Gastroesophageal sphincter (tissue), 4 donors: ENCODE measurements around the gene PCMT1. TPM values are rescaled to one million over a fixed set of nuclear protein-coding genes. Genes with fewer than 3 reads are reported as not detected.
"Not testable (repeated sequence)": the region's sequence is repeated elsewhere in the genome, so short reads cannot be mapped to it uniquely, and the experiment has no call there.

Experiments
- ATAC-seq: fragments of 150-250 bp; one replicate; pipeline ENCODE4 v1.9.1; 2016; ENCODE audit warnings: mild to moderate bottlenecking, moderate library complexity
- H3K27ac ChIP-seq, 4 donors: fragments of 200-600 bp; sonication (generic) in 3 of 4; 1 replicate in 3 of 4; 2 replicates in 1 of 4; pipeline ENCODE4 v1.5.1; 2016 to 2019
- H3K27me3 ChIP-seq: fragments of 200-600 bp; sonication (generic); one replicate; pipeline ENCODE4 v1.5.1; 2019
- H3K36me3 ChIP-seq, 2 donors: fragments of 200-600 bp; sonication (generic); one replicate each; pipeline ENCODE4 v1.5.1; 2019; ENCODE audit warnings: control low read depth in 1 of 2
- H3K4me1 ChIP-seq, 3 donors: fragments of 200-600 bp; sonication (generic); 1 replicate in 2 of 3; 2 replicates in 1 of 3; pipeline ENCODE4 v1.5.1; 2016 to 2019; ENCODE audit warnings: control low read depth in 2 of 3
- H3K4me3 ChIP-seq, 2 donors: fragments of 200-600 bp; sonication (generic); one replicate each; pipeline ENCODE4 v1.5.1; 2019; ENCODE audit warnings: mild to moderate bottlenecking in 1 of 2, moderate library complexity in 1 of 2
- H3K9me3 ChIP-seq, 3 donors: fragments of 200-600 bp; sonication (generic); one replicate each; pipeline ENCODE4 v1.5.1; 2017 to 2019; ENCODE audit warnings: control low read depth in 2 of 3
- CTCF ChIP-seq, 4 experiments: fragments of 200-600 bp in 2 of 4; fragments of 450-650 bp in 2 of 4; sonication (generic) in 1 of 4; IDR thresholded peaks; one replicate each; pipeline ENCODE4 v1.5.1; 2017 to 2019; ENCODE audit warnings: antibody characterized with exemption in 4 of 4, mild to moderate bottlenecking in 2 of 4, moderate library complexity in 2 of 4
- EP300 ChIP-seq: sonication (generic); formaldehyde crosslinking; IDR thresholded peaks from one replicate; pipeline ENCODE4 v1.6.1; 2017; ENCODE audit warnings: antibody characterized with exemption, mild to moderate bottlenecking
- POLR2A ChIP-seq, 2 donors: fragments of 450-650 bp; IDR thresholded peaks; one replicate each; pipeline ENCODE4 v1.6.1; 2017; ENCODE audit warnings: antibody characterized with exemption in 2 of 2, mild to moderate bottlenecking in 2 of 2, moderate library complexity in 1 of 2
- POLR2AphosphoS5 ChIP-seq: sonication (generic); formaldehyde crosslinking; IDR thresholded peaks from one replicate; pipeline ENCODE4 v1.6.1; 2017; ENCODE audit warnings: antibody characterized with exemption
- WGBS, 2 donors: methylation state at CpG; one replicate each; pipeline ENCODE4 v1.1.5; 2018; ENCODE audit warnings: low coverage in 1 of 2; 5-methylcytosine and 5-hydroxymethylcytosine counted together
- total RNA-seq, 4 donors: library from RNA; depleted of rRNA; stranded (reverse); fragments of >200 nt; gene quantifications; one replicate each; pipeline ENCODE4 v1.1.0, GENCODE V29; 2016

Gene PCMT1
- total RNA-seq, 4 donors from 2014 or later = 105 to 140 (median 120) TPM

GRCh38 chr6:149728499-149729234 lies 20.9 kb upstream of the PCMT1 start:
- Histone ChIP-seq H3K27ac (no peak overlapping the region), H3K27me3 (no peaks in the 10 kb centered on the region), H3K4me3 (no peak overlapping the region), H3K9me3 (no peaks in the 10 kb centered on the region), H3K36me3 (peaks cover 0 to 95% of the 10 kb centered on the region in 2 donors), H3K4me1 (peaks cover 0 to 3% (median 0%) of the 10 kb centered on the region in 3 donors)
- TF ChIP-seq CTCF (IDR thresholded peaks at IDR 0.05) (no peak), POLR2AphosphoS5 (no peak), EP300 (no peak), POLR2A (IDR thresholded peaks at IDR 0.05) (no peak)
- ATAC-seq = no peak
- WGBS, 2 donors = 85 to 92% methylated on average over 3 to 4 of the region's 5 CpGs

GRCh38 chr6:149729824-149730223 lies 19.7 kb upstream of the PCMT1 start:
- ATAC-seq = no peak
- Histone ChIP-seq H3K4me3 (no peak overlapping the region), H3K27ac (no peak overlapping the region), H3K27me3 (no peaks in the 10 kb centered on the region), H3K9me3 (no peaks in the 10 kb centered on the region), H3K4me1 (no peaks in the 10 kb centered on the region), H3K36me3 (peaks cover 0 to 100% of the 10 kb centered on the region in 2 donors)
- no peak for TF ChIP-seq EP300
- TF ChIP-seq POLR2A (IDR thresholded peaks at IDR 0.05) = no peak
- no peak for TF ChIP-seq CTCF (IDR thresholded peaks at IDR 0.05)
- TF ChIP-seq POLR2AphosphoS5 = no peak
- 91 to 93% methylated on average over 7 to 8 of the region's 8 CpGs for WGBS, 2 donors

GRCh38 chr6:149733089-149733720 lies 16.3 kb upstream of the PCMT1 start:
- H3K27ac ChIP-seq = no peak overlapping the region
- no peaks in the 10 kb centered on the region for H3K9me3 ChIP-seq
- no peaks in the 10 kb centered on the region for H3K4me1 ChIP-seq
- no peak for ATAC-seq
- H3K27me3 ChIP-seq = no peaks in the 10 kb centered on the region
- TF ChIP-seq POLR2A (IDR thresholded peaks at IDR 0.05) (no peak), EP300 (no peak), CTCF (IDR thresholded peaks at IDR 0.05) (no peak)
- no peak overlapping the region for H3K4me3 ChIP-seq
- 86 to 100% methylated on average over 2 of the region's 2 CpGs for WGBS, 2 donors
- H3K36me3 ChIP-seq = peaks cover 0 to 100% of the 10 kb centered on the region in 2 donors

GRCh38 chr6:149734915-149735314 lies 14.6 kb upstream of the PCMT1 start:
- no peaks in the 10 kb centered on the region for H3K9me3 ChIP-seq
- H3K36me3 ChIP-seq = peaks cover 0 to 100% of the 10 kb centered on the region in 2 donors
- no peak for TF ChIP-seq POLR2A (IDR thresholded peaks at IDR 0.05)
- no peak for TF ChIP-seq POLR2AphosphoS5
- no peak for TF ChIP-seq CTCF (IDR thresholded peaks at IDR 0.05)
- TF ChIP-seq EP300 = no peak
- H3K4me3 ChIP-seq = no peak overlapping the region
- no peaks in the 10 kb centered on the region for H3K27me3 ChIP-seq
- 100% methylated on average over 1 of the region's 1 CpG for WGBS, 2 donors
- ATAC-seq = no peak
- H3K27ac ChIP-seq = no peak overlapping the region
- no peaks in the 10 kb centered on the region for H3K4me1 ChIP-seq

GRCh38 chr6:149745252-149745651 lies 4.3 kb upstream of the PCMT1 start:
- H3K4me1 ChIP-seq = peaks cover 0 to 26% (median 8%) of the 10 kb centered on the region in 3 donors
- not testable (repeated sequence) for H3K27me3 ChIP-seq, H3K9me3 ChIP-seq, ATAC-seq, H3K27ac ChIP-seq
- H3K4me3 ChIP-seq = peak overlapping the region in 1 of 2 donors; percentile 69
- H3K36me3 ChIP-seq = peaks cover 0 to 34% of the 10 kb centered on the region in 2 donors
- WGBS, 2 donors = 78 to 81% methylated on average over 5 to 10 of the region's 10 CpGs
